GM21619 (cell line): ENCODE data around the gene MMP24.
"Not testable (repeated sequence)": the region's sequence is repeated elsewhere in the genome, so short reads cannot be mapped to it uniquely, and the experiment has no call there.

Source experiments
- ATAC-seq: cut with Tn5 transposase; IDR thresholded peaks from one replicate; pipeline ENCODE4 v1.9.1; 2021; ENCODE audit not compliant: unreplicated experiment

Gene MMP24

DNA sequence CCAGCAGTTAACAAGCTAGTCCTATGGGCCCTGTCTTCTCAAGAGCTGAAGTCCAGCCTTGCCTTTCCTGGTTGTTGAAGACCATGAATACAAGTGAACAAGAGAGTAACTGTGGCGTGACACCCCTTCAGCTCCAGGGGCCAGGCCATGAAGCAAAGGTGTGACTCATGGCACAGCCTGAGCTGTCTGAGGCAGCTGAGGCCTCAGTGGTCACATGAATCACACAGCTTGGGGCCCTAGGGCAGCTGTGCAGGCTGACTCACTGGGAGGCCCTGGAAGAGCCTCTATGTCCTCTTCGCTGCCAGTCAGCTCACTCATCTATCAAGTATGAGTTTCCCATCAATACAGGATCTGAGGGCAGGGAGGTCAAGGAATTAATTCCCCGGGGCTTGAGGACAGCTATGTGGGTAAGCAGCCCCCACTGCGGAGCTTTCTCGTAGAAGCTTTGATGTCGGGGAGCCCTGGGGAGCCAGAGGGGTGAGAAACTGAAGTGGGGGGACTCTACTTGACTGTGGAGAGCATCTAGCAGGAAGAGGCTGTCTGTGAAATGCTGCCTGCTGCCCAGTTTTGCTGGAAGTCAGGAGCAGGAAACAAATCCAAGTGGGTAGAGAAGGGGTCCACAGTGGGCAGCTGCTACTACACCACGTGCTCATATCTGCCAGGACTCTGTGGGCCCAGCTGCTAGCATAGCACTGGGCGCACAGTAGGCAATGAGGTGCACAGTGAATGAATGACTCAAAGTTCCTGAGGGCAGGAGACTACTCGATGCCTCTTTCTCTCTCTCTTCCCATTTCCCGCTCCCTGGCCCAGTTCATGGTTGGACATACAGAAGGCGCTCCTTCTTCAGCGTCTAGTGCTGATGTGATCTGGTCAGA, 79.4 kb downstream of the MMP24 start:
- ATAC-seq: no peak

DNA sequence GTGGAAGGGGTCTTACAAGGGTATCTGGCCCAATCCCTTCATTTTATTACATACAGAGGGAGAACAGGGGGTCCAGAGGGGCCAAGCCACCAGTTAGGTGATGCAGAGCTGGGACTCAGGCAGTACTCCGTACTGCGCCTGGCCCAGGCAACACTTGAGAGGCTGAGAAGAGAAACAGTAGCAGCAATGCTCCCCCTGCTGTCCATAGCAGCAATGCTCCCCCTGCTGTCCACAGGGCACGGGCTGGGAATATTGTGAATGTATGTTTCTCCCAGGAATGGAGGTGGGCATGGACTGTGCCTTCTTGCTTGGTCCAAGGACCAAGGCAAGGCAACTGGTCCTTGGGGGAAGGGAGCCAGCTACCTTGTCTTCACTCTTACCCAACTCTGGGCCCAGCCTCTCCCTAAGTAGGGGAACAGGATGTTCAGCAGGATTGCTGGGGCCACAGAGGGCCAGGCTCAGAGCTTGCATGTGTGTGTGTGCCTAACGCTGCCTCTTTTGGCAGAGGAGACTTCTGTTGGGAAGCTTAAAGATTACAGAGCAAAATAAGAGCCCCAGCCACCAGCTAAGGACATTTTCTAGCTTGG, 80.5 kb downstream of the MMP24 start:
- no peak for ATAC-seq

DNA sequence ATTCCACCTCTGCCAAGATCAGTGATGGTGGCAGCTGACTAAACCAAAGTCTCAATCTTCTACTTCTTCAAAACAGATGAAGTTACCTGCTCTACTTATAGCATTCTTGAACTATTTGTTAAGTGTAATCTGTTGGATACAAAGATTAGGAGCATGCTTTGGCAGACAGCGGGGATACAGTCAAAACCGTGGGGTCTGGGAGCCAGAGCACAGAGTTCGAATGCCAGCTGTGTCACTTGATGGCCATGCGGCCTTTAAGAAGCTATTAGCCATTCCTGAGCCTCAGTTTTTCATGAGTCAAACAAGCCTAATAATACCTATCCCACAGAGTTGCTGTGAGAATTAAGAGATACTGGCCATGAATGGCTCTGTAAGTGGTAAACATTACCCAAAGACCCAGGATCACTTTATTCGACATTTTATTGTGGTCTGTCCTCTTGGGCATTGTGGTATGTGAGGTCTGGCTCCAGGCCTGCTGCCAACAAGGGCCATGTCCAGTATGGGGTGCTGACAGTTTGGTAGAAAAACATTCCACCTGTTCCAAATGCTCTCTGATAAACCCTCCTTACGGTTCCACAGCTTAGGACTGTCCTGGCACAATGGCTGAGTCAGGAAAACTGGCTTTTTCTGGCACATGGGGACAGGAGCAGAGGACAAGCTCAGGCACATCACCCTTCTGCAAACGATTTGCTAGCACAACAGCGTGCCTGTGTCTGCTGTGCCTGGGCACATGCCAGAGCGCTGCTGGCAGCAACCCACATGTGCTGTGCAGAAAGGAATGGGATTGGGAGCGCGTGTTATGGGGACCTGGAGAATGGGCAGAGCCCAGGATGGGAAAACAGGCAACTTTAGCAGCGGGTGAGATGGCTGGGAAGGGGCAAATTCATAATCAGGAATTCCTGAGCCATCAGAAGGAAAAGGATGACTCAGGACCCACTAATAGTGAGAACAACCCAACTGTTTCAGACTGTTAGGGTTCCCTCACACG, 81.5 kb downstream of the MMP24 start:
- ATAC-seq: no peak

DNA sequence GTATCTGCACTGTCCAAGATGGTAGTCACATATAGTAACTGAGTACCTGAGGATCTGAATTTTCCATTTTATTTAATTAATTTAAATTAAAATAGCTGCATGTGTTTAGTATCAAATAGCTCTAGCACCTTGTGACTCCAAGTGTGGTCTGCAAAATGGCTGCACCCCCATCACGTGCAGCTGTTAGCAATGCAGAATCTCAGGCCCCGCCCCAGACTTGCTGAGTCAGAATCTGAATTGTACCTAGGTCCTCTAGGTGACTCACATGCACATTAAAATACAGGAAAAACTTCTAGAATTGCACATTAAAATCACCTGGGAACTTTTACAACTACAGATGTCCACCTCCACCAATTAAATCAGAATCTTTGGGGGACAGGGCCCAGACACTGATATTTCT, 84.9 kb downstream of the MMP24 start:
- ATAC-seq: no peak

DNA sequence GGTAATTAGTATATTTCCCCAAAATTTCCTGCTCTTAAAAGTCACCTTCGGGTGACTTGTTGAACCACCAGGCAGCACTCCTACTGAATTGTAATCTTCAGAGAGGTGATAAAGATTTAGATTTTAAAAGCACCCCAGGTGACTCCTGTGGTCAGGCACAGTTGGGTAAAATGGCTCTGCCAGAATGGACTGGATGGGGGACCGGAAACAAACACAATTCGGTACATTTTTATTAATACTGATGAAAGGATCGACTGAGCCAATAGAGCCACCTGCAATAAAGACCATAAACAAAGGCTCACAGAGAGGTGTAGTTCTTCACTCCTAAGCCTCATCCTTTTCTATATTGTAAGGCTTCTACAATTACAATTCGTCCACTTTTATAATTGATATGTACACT, 85.3 kb downstream of the MMP24 start:
- ATAC-seq: no peak

DNA sequence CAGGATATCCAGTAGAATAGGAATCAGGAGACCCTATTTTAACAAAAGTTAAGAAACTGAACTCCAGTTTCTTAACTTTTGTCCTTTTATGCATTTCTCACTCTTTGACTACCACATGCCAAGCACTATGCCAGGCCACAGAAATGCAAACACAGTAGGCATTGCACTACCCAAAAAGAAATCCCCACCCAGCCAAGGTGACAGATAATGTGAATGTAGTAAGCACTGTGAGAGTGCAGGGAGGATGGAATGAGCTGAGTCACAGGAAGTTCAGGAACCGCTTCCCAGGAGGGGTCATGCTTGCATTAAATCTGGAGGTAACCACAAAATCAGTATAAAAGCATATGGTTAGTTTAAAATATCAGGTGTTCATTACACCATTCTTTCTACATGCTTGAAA, 85.8 kb downstream of the MMP24 start:
- ATAC-seq: no peak

DNA sequence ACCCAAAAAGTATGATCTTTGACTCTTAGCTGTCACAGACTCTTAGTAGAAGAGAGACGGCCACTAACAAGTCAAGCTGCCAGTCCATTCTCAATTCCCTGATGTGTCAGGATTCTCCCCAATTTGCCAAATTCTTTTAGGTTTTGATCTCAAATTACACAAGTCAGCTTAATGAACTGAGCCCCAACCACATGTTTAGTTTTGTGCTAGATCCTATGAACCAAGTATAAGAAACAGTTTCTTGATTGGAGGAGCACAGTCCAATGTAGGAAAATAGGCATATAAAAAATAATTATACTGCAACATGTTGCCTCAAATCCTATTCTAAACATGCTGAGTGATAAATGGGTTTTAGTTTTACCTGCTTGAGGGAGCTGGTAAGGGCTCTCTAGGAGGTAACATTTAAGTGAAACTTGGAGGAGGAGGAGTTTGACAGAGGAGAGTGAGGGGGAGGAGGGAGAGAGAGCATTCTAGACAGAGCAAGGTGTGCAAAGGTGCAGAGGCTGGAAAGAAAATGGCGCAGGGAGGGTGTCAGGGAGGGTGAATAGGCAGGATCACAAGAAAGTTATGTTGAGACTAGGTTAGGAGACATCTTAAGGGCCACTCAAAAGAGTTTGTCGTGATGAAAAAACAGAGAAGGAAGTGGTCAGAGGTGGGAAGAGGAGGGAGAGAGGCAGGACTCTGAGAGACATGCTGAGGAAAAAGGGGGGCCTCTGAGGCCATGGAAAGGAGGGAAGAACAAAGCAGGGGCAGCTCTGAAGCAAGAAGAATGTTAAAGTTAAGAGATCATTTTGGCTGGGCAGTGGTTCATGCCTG, 88.5 kb downstream of the MMP24 start:
- no peak for ATAC-seq

DNA sequence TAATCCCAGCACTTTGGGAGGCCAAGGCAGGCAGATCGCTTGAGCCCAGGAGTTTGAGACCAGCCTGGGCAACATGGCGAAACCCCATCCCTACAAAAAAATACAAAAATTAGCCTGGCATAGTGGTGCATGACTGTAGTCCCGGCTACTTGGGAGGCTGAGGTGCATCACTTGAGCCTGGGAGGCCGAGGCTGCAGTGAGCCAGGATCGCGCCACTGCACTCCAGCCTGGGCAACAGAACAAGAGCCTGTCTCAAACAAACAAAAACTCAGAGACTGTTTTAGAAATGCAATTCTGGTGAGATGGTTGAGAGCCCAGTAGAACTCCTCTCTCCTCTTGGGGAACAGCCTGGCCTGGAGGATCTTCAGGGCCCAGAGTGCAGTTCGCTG, 89.1 kb downstream of the MMP24 start:
- not testable (repeated sequence) for ATAC-seq

DNA sequence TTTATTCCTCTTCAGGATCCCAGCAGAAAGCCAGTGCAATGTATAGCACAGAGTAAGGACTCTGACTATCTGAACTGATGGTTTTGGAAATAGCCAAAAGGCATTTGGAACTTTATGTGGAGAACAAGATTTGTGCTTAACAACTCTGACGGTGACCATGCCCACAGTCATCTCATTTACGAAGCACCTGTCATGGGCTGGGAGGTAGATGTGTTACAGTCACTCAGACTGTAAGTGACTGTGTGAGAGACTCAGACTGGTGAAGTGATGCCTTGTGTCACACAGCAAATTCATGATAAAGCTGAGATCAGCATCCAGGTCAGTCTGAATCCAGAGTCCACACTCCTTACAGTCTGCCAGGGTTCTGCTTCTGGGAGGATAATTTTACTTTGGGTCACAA, 89.6 kb downstream of the MMP24 start:
- no peak for ATAC-seq

DNA sequence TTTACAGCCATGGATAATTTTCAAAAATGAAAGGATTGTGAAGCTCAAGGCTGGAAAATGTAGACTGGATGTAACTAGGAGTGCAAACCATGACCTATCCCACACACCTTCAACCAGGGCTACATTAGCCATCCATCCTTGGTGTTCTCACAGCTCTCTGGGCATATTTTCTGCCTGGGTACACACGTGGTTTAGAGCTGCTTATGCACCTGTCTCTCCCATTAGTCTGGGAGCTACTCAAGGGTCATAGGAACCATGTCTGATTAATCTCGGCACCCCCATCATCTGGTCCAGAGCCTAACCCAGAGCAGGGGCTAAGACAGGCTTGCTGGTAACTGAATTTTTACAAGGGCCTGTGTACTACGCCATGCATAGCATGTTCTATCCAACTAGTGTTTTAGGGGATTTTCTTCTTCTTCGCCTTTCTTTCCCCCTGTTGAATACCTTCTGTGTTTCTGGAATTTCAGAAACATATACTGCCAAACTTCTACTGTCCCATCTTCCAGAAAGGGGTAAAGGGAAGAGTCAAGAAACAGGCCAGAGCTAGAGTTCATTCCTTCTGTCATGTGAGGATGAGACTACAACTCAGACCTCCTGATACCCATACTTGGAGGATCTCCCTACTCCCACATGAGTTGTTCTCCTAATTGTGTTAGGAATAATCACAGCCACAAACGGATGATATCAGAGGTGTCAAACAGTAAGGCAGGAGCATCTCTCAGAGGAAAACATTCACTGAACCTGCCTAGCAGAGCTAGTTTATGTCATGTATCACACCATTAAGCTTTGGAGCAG, 91.1 kb downstream of the MMP24 start:
- no peak for ATAC-seq

DNA sequence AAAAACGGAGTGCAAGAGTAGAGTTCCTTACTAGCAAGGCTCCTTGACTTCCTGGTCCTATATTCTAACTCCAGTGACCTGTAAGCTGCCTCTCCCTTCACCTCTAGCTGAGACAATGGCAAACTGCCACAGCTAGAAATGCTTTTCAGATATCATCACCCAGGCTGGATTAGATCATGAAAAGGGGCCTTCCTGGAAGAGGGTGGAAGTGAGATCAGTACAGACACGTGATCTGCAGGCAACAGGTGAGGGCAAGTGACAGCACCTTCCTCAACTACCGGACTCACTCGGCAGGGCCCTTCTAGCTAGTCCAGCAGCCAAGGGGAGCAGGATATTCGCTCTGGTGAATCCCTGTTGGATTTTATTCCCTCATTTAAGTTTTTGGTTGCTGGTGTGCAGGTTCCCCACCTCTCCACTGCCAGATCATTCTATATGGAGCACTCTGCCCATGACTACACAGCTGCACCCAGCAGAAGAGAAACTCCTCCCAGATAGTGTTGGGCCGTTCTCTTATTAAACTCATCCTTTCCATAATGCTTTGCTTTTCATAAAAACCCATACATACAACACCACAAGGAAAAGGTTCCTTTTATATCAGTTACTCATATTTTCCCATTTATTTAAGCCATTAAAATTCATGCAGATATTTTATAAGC, 92.1 kb downstream of the MMP24 start:
- no peak for ATAC-seq

DNA sequence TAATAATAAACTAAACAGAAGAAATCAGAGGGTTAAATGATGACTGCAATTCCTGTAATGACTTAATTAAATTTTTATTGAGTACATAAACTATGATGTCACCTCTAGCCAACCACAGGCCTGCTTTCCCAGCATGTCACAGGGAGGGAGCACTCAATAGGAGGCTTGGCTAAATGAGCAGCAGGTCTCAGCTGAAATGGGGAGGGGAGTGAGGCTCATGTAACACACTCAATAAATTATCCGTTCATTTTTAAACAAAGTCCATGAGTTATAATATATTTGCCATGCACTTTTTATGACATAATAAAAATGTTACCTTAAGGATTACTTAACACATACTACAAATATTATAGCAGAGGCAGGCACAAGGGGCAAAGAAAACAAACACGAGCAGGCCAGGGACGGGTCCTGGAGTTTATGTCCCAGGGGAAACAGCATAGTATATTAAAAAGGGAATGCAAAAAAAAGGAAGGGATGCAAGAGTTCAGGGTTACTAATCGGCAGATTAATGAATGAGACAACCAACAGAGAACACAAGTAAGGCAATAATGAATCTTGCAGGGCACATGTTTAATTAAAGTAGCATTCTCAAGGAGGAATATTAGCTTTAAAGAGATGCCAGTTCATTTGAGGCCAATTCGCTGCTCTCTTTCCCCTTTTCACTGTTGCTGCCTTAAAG, 92.8 kb downstream of the MMP24 start:
- ATAC-seq: no peak

DNA sequence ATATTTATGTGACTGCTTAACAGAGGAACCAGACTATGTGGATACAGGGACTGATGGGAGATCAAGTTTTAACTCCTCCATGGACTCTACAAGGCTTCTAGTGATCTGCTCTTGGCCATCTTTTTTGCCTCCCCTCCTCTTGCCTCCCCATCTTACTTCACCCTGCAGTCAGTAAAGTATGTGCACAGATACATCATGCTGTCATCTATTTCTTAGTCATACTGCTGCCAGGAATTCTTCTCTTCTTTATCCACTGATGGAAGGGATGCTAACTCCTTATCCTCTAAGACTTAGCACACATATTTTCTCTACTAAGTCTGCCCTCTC, 93.3 kb downstream of the MMP24 start:
- ATAC-seq: no peak

DNA sequence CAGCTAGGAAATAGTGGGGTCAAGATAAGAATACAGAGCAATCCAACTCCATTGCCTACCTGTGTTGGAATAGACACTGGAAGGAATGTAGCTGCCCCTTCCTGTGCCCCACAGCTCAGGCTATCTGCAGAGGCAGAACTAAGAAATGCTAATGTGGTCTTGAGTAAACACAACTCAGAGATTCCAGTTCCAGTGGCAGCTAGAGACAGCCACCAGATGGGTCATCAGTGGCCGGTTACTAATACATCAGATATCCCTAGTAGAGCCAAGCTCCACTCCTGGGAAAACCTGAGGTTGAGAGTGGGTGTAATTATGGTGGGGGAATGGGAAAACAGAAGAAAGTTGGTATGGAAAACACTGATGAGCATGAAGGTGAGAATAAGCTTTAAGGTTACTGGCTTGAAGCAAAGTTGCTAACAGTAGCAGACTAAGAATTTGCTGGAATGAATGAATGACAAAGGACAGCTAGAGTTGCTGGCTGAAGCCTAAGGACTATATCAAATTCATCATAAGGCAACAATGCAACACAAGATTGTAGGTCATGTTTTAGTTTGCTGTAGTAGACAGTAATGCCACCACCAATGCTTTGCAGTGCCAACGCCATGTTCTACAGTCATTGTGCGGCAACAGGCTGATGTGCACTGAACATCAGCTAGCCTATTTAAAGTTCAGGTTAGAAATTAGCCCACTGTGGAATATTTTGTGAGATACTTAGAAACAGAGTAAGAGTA, 94.1 kb downstream of the MMP24 start:
- no peak for ATAC-seq

DNA sequence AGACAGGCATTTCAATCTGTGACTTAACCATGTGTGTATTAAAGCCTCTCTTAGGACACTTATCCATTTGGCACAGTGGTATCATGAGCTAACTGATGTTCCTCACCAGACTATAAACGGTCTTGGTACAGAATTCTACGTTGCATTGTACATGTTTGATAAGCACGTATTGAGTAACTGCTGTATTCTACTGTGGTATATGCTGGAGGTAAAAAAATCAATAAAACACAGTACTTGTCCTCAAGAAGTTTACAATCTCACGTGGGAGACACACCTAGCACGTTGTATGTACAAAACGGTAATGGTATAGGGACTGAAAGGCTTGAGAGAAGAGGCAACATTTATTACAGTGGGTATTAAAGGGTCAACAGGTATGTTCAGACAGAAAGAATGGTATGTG, 98.9 kb downstream of the MMP24 start:
- ATAC-seq: no peak

DNA sequence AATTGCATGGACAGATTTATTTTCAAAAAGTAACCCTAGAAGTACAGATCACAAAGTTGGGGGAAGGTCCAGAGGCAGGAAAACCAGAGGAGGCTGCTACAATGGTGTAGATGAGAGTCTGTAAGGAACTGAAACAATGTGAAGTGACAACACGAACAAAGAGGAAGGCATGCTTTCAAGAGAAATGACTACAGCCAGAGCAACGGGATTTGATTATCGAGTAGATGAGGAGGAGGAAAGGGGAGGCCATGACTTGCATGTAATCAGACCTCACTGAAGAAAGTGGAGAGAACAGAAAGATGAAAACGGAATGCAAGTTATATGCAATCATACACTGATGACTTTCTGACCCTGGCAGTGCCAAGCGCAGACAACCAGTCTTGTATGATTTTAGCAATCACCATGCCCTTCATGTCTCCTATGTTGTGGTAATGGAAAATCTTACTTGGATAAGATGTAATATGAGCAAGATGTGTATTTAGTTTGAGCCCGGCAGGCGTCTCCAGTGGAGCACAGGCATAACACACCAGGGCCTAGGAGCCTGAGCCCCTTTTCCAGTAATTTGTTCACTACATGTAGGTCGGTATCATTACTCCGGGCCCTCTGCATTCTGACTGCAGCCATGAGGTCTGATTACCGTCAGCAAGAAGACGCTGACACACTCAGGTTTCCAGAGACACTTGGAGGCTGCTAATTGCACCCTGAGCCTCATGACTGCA, 99.7 kb downstream of the MMP24 start:
- no peak for ATAC-seq
